Cardiac muscle cell (in vitro differentiated cells and primary cell): ENCODE measurements around the gene LSMEM2. TPM values are rescaled to one million over a fixed set of nuclear protein-coding genes. Genes with fewer than 3 reads are reported as not detected.

Experiments
- DNase-seq, 2 donors: peaks; one replicate each; pipeline versions ENCODE4 v3.0.0 to v3.0.0-alpha.2; 2010 to 2017; ENCODE audit warnings: low read depth in 1 of 2, low spot score in 1 of 2
- H3K27ac ChIP-seq: fragments of 200-600 bp; sonication (generic); 2 replicates; pipeline ENCODE4 v1.5.1; 2016
- H3K27me3 ChIP-seq: fragments of 200-600 bp; sonication (generic); 2 replicates; pipeline ENCODE4 v1.6.0; 2016; ENCODE audit warnings: control low read depth
- H3K36me3 ChIP-seq: fragments of 200-600 bp; sonication (generic); 2 replicates; pipeline ENCODE4 v1.5.1; 2016; ENCODE audit warnings: control low read depth
- H3K4me1 ChIP-seq: fragments of 200-600 bp; sonication (generic); 2 replicates; pipeline ENCODE4 v1.8.1; 2017; ENCODE audit warnings: low read depth, mild to moderate bottlenecking, mixed run types
- H3K4me3 ChIP-seq: fragments of 200-600 bp; sonication (generic); 2 replicates; pipeline ENCODE4 v1.5.1; 2016; ENCODE audit warnings: mild to moderate bottlenecking
- H3K9me3 ChIP-seq: fragments of 200-600 bp; sonication (generic); 2 replicates; pipeline ENCODE4 v1.5.1; 2017; ENCODE audit warnings: low read depth, mild to moderate bottlenecking, control low read depth
- CTCF ChIP-seq: IDR thresholded peaks from 2 replicates; pipeline ENCODE4 v1.5.1; 2012; ENCODE audit warnings: low read depth, mild to moderate bottlenecking, low read length
- polyA plus RNA-seq: library from polyadenylated mRNA; unstranded; fragments of >200 nt; fragmentation: Nextera tagmentation; extraction: Ambion mirVana; gene quantifications from 2 replicates; pipeline ENCODE4 v1.2.1, GENCODE V29; 2016
- total RNA-seq: library from RNA; depleted of rRNA; stranded (reverse); fragments of >200 nt; gene quantifications from 2 replicates; pipeline ENCODE4 v1.2.3, GENCODE V29; 2016

LSMEM2 gene
- total and polyA plus RNA-seq, 2 experiments from 2014 or later, result 18.1 to 29.2 TPM

GRCh38 chr3:50289130-50289529, 10.2 kb downstream of the LSMEM2 start:
- peaks cover 4% of the 10 kb centered on the region for H3K4me1 ChIP-seq
- no peaks in the 10 kb centered on the region for H3K9me3 ChIP-seq
- DNase-seq, result no peak
- H3K27me3 ChIP-seq, result no peaks in the 10 kb centered on the region
- no peak for TF ChIP-seq CTCF
- H3K4me3 ChIP-seq, result no peak overlapping the region
- no peaks in the 10 kb centered on the region for H3K36me3 ChIP-seq
- no peak overlapping the region for H3K27ac ChIP-seq

GRCh38 chr3:50290161-50290641, 11.3 kb downstream of the LSMEM2 start:
- no peak overlapping the region for H3K4me3 ChIP-seq
- no peaks in the 10 kb centered on the region for H3K27me3 ChIP-seq
- no peak for DNase-seq
- H3K36me3 ChIP-seq, result no peaks in the 10 kb centered on the region
- peaks cover 4% of the 10 kb centered on the region for H3K4me1 ChIP-seq
- H3K27ac ChIP-seq, result no peak overlapping the region
- TF ChIP-seq CTCF, result no peak
- no peaks in the 10 kb centered on the region for H3K9me3 ChIP-seq

GRCh38 chr3:50292159-50293078, 13.5 kb downstream of the LSMEM2 start, which contains the start of gene IFRD2:
TSS of gene IFRD2 (minus strand) at chr3:50292429. CDS start at chr3:50292274, 155 bp downstream.
- no peaks in the 10 kb centered on the region for H3K27me3 ChIP-seq
- peaks cover 4% of the 10 kb centered on the region for H3K4me1 ChIP-seq
- no peaks in the 10 kb centered on the region for H3K36me3 ChIP-seq
- peak within 1 kb of the TSS; percentile 66 for H3K27ac ChIP-seq
- H3K4me3 ChIP-seq, result peak within 1 kb of the TSS; percentile 77
- no peaks in the 10 kb centered on the region for H3K9me3 ChIP-seq
- DNase-seq, result peak; percentile 98
- no peak for TF ChIP-seq CTCF

GRCh38 chr3:50293079-50293801, 14.4 kb downstream of the LSMEM2 start:
- H3K4me1 ChIP-seq, result peaks cover 4% of the 10 kb centered on the region
- H3K4me3 ChIP-seq, result no peak overlapping the region
- H3K27ac ChIP-seq, result peak overlapping the region; percentile 52
- TF ChIP-seq CTCF, result no peak
- DNase-seq, result no peak
- no peaks in the 10 kb centered on the region for H3K27me3 ChIP-seq
- H3K36me3 ChIP-seq, result no peaks in the 10 kb centered on the region
- H3K9me3 ChIP-seq, result no peaks in the 10 kb centered on the region

- no peak for TF ChIP-seq CTCF
- peaks cover 10% of the 10 kb centered on the region for H3K4me1 ChIP-seq
- H3K36me3 ChIP-seq, result no peaks in the 10 kb centered on the region
- H3K27ac ChIP-seq, result no peak overlapping the region
- no peaks in the 10 kb centered on the region for H3K27me3 ChIP-seq
- no peaks in the 10 kb centered on the region for H3K9me3 ChIP-seq
- DNase-seq, result no peak
- H3K4me3 ChIP-seq, result no peak overlapping the region
Measured at GRCh38 chr3:50294089-50294488, 15.2 kb downstream of the LSMEM2 start.
